Upper lobe of left lung (tissue), 4 donors: ENCODE results near the gene DSTN.

Experiments
- CTCF ChIP-seq, 6 experiments: fragments of 450-650 bp in 4 of 6; fragments of 200-600 bp in 2 of 6; sonication (generic) in 2 of 6; IDR thresholded peaks; one replicate each; pipeline ENCODE4 v1.5.1; 2016 to 2019; ENCODE audit warnings: antibody characterized with exemption in 6 of 6
- EP300 ChIP-seq, 4 donors: sonication (generic); formaldehyde crosslinking; IDR thresholded peaks; one replicate each; pipeline ENCODE4 v1.5.1; 2017; ENCODE audit warnings: antibody characterized with exemption in 4 of 4, control low read depth in 2 of 4
- POLR2A ChIP-seq, 4 donors: fragments of 450-650 bp; IDR thresholded peaks; one replicate each; pipeline ENCODE4 v1.5.1; 2016 to 2017; ENCODE audit warnings: antibody characterized with exemption in 4 of 4, mild to moderate bottlenecking in 2 of 4

DNA sequence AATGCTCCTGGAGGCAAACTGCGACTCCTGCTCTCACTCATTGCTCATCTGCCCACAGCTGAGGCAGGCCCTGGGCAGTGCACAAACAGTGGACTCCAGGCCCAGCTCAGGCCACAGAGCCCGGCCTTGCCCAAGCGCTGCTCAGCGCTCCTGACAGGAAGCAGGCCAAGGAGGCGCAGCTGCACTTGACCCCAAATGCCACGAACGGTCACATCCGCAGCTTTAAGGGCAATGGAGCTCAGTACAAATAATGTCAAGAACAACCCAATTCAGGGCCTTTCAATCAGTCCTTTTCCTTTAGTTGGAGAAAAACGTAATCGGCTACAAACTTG is 78.4 kb downstream of the DSTN start:
- TF ChIP-seq CTCF (IDR thresholded peaks at IDR 0.05) (no peak), POLR2A (IDR thresholded peaks at IDR 0.05) (no peak), EP300 (IDR thresholded peaks at IDR 0.05) (no peak)
